Neural crest cell (in vitro differentiated cells): Measurements from ENCODE around the gene SPIRE2. TPM values are rescaled to one million over a fixed set of nuclear protein-coding genes. Genes with fewer than 3 reads are reported as not detected.

Experiments
- DNase-seq: peaks from one replicate; pipeline ENCODE4 v3.0.0; 2021; ENCODE audit warnings: low read depth, mixed read lengths, low spot score
- H3K27ac Mint-ChIP-seq: one replicate; pipeline ENCODE4 v1.8.0; 2021; ENCODE audit warnings: mild to moderate bottlenecking, mixed read lengths; ENCODE audit not compliant: unreplicated experiment
- H3K27me3 Mint-ChIP-seq: 2 replicates; pipeline ENCODE4 v1.8.0; 2021; ENCODE audit warnings: low read depth, mild to moderate bottlenecking, mixed read lengths
- H3K36me3 Mint-ChIP-seq: 2 replicates; pipeline ENCODE4 v1.8.0; 2021; ENCODE audit warnings: low read depth, mild to moderate bottlenecking, mixed read lengths
- H3K4me1 Mint-ChIP-seq: 2 replicates; pipeline ENCODE4 v1.8.0; 2021; ENCODE audit warnings: mixed read lengths
- H3K4me3 Mint-ChIP-seq: one replicate; pipeline ENCODE4 v1.8.0; 2021; ENCODE audit warnings: mild to moderate bottlenecking, mixed read lengths
- H3K9me3 Mint-ChIP-seq: 2 replicates; pipeline ENCODE4 v1.8.0; 2021; ENCODE audit warnings: mixed read lengths
- CTCF ChIP-seq: fragments of 200-600 bp; sonication (generic); conservative IDR thresholded peaks from 2 replicates; pipeline ENCODE4 v1.5.0; 2021; ENCODE audit warnings: antibody characterized with exemption, mild to moderate bottlenecking
- total RNA-seq: library from RNA; stranded (reverse); gene quantifications from 2 replicates; pipeline ENCODE4 v1.2.1, GENCODE V29; 2021

Gene SPIRE2
- total RNA-seq, 1 donor from 2014 or later, result 18.0 TPM

- Mint-ChIP-seq H3K27me3 (no peaks in the 10 kb centered on the region), H3K27ac (no peak overlapping the region), H3K4me1 (no peaks in the 10 kb centered on the region), H3K4me3 (no peak overlapping the region), H3K36me3 (peaks cover 25% of the 10 kb centered on the region), H3K9me3 (no peaks in the 10 kb centered on the region)
- DNase-seq, result no peak
- TF ChIP-seq CTCF, result no peak
Observed at GRCh38 chr16:89907055-89907814, 79.0 kb downstream of the SPIRE2 start.

- H3K36me3 Mint-ChIP-seq, result peaks cover 25% of the 10 kb centered on the region
- no peak overlapping the region for H3K4me3 Mint-ChIP-seq
- H3K9me3 Mint-ChIP-seq, result no peaks in the 10 kb centered on the region
- no peak for DNase-seq
- H3K4me1 Mint-ChIP-seq, result no peaks in the 10 kb centered on the region
- H3K27me3 Mint-ChIP-seq, result no peaks in the 10 kb centered on the region
- no peak overlapping the region for H3K27ac Mint-ChIP-seq
- no peak for TF ChIP-seq CTCF
Observed at GRCh38 chr16:89908236-89908635, 80.0 kb downstream of the SPIRE2 start.

- Mint-ChIP-seq H3K4me3 (no peak overlapping the region), H3K36me3 (peaks cover 23% of the 10 kb centered on the region), H3K9me3 (no peaks in the 10 kb centered on the region), H3K27ac (no peak overlapping the region), H3K4me1 (peaks cover 2% of the 10 kb centered on the region), H3K27me3 (no peaks in the 10 kb centered on the region)
- peak; percentile 89 for TF ChIP-seq CTCF
- peak; percentile 71 for DNase-seq
Observed at GRCh38 chr16:89909777-89910716, 81.8 kb downstream of the SPIRE2 start.

GRCh38 chr16:89910717-89911354 lies 82.6 kb downstream of the SPIRE2 start:
- Mint-ChIP-seq H3K36me3 (peaks cover 19% of the 10 kb centered on the region), H3K4me3 (no peak overlapping the region), H3K4me1 (peaks cover 8% of the 10 kb centered on the region), H3K27ac (no peak overlapping the region), H3K27me3 (no peaks in the 10 kb centered on the region), H3K9me3 (no peaks in the 10 kb centered on the region)
- DNase-seq, result no peak
- no peak for TF ChIP-seq CTCF

- peaks cover 13% of the 10 kb centered on the region for H3K4me1 Mint-ChIP-seq
- H3K27me3 Mint-ChIP-seq, result no peaks in the 10 kb centered on the region
- H3K27ac Mint-ChIP-seq, result no peak overlapping the region
- no peak for TF ChIP-seq CTCF
- DNase-seq, result no peak
- H3K4me3 Mint-ChIP-seq, result no peak overlapping the region
- peaks cover 14% of the 10 kb centered on the region for H3K36me3 Mint-ChIP-seq
- no peaks in the 10 kb centered on the region for H3K9me3 Mint-ChIP-seq
Observed at GRCh38 chr16:89911375-89911774, 83.1 kb downstream of the SPIRE2 start.
